T-helper 22 cell (primary cell): Measurements from ENCODE around the gene RNU2-1.
A peak's percentile ranks its signal among the peaks of the same experiment; 100 is the strongest.
"Not testable (repeated sequence)": the region's sequence is repeated elsewhere in the genome, so short reads cannot be mapped to it uniquely, and the experiment has no call there.

Experiments used
- DNase-seq: peaks from one replicate; pipeline ENCODE4 v3.0.0-alpha.2; 2020; ENCODE audit warnings: low read depth

RNU2-1 gene

GRCh38 chr17:43233877-43234276, at the start of gene RNU2-1:
RNU2-1 (minus strand) TSS chr17:43233977.
- DNase-seq = not testable (repeated sequence)

GRCh38 chr17:43272914-43273313, 39.1 kb upstream of the RNU2-1 start:
- DNase-seq = not testable (repeated sequence)

DNA sequence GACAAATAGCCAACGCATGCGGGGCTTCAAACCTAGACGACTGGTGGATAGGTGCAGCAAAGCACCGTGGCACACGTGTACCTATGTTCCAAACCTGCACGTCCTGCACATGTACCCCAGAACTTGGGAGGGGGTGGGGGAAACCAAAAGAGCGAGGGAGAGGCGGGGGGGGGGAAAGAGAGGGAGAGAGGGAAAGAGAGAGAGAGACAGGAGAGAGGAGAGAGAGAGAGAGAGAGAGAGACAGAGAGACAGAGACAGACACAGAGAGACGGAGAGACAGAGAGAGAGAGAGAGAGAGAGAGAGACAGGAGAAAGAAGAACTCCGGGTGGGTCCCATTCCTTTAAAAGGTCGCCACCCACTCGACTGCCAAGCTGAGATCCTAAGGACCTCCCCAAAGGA, 38.7 kb upstream of the RNU2-1 start:
- not testable (repeated sequence) for DNase-seq

GRCh38 chr17:43270552-43271504, 37.1 kb upstream of the RNU2-1 start:
- not testable (repeated sequence) for DNase-seq

- DNase-seq = not testable (repeated sequence)
Measured at GRCh38 chr17:43246456-43246855, 12.7 kb upstream of the RNU2-1 start.

- not testable (repeated sequence) for DNase-seq
Measured at GRCh38 chr17:43240596-43241352, 7.0 kb upstream of the RNU2-1 start.

DNA sequence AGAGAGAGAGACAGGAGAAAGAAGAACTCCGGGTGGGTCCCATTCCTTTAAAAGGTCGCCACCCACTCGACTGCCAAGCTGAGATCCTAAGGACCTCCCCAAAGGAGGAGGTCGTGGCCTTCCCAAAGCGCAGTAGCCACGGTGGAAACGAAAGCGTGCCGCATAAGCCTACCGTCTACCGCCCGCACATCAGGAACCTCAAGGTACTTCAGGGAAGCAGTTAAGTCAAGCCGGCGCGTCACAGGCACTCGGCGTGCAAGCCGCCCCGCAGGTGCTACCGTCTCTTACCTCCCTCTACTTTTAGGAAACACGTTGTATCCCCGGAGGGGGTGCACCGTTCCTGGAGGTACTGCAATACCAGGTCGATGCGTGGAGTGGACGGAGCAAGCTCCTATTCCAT, 5.8 kb upstream of the RNU2-1 start:
- DNase-seq = not testable (repeated sequence)

- DNase-seq = not testable (repeated sequence)
Measured at GRCh38 chr17:43233263-43233662, 514 bp downstream of the RNU2-1 start.

GRCh38 chr17:43232021-43232699, 1.6 kb downstream of the RNU2-1 start:
- peak; percentile 17 for DNase-seq

- DNase-seq = not testable (repeated sequence)
Measured at GRCh38 chr17:43231205-43232020, 2.4 kb downstream of the RNU2-1 start.

DNA sequence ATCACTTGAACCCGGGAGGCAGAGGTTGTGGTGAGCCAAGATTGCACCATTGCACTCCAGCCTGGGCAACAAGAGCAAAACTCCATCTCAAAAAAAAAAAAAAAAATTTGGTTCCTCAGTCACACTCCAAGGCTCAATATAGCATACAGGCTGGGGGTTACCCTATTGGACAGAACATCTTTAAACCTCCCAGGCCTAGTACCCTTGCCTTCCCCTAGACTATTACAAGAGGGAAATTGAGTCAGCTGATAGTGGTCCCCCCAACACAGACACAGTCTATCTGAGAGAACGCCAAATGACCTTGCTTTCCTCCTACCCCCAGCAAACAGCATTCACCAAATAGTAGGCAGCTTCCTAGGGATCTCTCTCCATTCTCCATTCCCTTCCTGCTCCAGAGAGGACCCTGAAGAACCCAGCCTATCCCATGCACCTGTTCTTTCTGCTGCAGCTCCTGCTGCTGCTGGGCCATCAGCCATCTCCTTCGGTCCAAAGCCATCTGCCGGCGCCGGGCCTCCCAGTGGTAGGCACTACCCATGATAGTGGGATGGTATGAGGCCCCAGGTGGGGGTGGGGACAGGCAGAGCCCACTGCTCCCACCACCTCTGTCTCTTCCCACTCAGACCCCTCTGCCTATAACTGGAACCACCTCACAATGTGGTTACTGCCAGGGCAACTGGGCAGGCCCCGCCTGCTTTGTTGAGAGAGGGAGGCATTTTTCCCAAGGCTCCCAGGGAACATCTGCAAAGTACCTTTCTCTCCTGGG, 5.6 kb downstream of the RNU2-1 start, which contains the start of gene CCDC200:
CCDC200 (minus strand) TSS at position 604 of the 763 bp plus-strand sequence; CDS start at position 535, 69 bp downstream.
- DNase-seq = not testable (repeated sequence)

DNA sequence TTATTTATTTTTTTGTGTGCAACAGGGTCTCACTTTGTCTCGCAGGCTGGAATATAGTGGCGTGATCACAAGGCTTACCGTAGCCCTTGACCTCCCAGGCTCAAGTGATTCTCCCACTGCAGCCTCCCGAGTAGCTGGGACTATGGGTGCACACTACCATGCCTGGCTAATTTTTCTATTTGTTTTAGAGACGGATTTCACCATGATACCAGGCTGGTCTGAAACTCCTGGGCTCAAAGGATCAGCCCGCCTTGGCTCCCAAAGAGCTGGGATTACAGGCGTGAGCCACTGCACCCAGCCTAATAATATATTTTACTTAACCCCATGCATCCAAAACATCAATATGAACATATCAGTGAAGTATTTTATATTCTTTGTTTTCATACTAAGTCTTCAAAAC, 7.4 kb downstream of the RNU2-1 start:
- DNase-seq = no peak

DNA sequence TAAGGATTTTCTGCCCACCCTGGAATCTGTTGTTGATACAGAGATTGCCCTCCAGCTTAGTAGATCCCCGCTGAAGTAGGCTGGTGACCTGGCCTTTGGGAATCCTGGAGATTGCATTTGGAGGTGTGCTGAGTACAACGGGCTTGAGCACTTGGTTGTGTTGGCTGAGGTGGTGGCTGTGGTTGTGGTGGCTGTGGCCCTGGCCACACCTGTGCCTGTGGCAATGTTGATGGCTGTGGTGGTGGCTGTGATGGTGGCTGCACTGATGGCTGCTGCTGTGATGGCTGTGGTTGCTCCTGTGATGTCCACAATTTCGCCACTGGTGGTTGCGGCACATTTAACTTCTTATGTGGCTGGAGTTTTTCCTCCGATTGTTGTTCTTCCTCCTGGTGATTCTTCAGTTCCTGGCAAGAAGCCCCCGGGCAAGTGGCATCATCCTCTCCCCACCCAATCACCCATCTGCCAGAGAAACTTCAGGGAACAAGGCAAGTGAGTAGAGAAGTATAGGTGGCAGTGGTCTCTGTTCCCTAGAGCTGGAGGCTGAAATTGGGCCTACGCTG, 9.6 kb downstream of the RNU2-1 start:
- DNase-seq = no peak

GRCh38 chr17:43220511-43221125, 13.2 kb downstream of the RNU2-1 start:
- DNase-seq = no peak

- no peak for DNase-seq
Measured at GRCh38 chr17:43219746-43220380, 13.9 kb downstream of the RNU2-1 start.

DNA sequence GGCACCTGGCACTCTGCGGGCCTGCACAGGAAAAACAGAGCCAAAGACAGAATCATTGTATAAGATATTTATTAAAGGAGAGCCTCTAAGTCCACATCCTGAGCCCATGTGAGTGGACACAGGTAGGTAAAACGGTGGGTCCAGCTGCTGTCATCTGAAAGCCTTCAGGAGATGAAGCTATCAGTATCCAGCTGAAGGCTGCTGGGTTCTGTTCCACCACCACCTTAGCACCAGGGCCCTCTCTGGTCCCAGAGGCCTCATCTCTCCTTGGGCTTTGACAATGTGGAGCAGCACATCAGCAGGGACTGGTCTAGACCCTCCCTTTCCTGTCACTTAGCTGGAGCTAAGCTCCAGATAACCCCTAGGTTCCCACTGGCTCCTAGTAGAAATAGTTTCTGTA, 14.8 kb downstream of the RNU2-1 start:
- no peak for DNase-seq

GRCh38 chr17:43217614-43218087, 16.1 kb downstream of the RNU2-1 start:
- no peak for DNase-seq

DNA sequence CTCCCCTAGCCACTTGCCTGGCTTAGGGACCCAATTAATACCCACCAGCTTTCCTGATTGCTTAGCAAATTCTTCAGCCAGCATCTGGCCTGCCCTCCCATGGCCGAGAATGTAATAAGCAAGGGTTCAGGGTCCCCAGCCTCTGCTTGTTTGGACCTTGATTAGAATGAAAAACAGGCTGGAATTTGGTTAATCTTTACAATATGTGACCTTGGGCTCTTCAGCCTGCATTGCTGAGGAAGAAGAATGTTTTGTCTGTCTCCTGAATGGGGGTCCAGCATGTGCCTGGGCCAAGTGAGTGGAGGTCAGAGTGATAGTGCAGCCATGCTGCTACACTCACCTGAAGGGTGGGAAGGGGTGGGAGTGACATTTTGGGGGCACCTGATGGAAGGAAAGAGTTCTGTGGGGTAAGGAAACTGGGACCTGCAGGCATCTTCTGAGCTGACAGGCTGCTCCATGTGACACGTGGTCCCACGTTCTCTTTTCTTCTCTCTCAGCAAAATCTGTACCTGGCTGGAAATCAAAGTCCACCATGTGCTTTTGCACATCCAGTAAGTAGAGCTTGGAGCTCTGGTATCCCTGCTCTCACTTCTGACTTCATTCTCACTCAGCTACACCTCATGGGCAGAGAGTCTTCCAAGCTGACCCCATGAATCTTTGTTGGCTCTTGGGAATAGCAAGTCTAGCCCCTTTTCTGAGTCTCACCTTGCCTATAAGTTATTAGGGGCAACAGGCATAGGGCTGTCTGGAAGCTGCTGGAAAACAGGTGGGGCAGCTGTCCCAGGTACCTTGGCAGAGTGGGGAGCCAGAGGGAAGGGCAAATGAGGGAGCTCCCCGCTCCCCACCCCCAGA, 16.8 kb downstream of the RNU2-1 start:
- DNase-seq = no peak
